CD4-positive, alpha-beta T cell treated with Interleukin-6 for 4 hours (primary cell): Measurements from ENCODE around the gene DLGAP1.

Experiments
- DNase-seq: peaks from one replicate; pipeline ENCODE4 v3.0.0-alpha.2; 2020; ENCODE audit warnings: mixed read lengths

The DLGAP1 gene

DNA sequence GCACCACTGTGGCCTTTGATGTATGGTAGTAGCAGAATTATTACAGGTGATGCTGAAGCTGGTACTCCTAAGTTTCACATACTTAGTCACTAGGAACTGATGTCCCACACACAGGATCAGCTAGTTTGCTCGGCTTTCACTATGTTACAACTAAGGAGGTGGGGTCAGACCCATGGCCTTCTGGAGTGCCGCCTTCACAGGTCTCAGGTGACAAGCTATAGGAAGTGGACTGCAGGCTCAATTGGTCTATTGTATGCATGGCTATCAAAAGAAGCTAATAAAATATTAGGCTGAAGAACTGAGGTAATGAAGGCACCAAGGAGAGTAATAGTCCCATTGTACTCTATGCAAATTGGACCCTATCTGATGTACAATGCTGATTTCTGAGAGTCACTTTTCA, 170.6 kb downstream of the DLGAP1 start:
- DNase-seq = no peak

DNA sequence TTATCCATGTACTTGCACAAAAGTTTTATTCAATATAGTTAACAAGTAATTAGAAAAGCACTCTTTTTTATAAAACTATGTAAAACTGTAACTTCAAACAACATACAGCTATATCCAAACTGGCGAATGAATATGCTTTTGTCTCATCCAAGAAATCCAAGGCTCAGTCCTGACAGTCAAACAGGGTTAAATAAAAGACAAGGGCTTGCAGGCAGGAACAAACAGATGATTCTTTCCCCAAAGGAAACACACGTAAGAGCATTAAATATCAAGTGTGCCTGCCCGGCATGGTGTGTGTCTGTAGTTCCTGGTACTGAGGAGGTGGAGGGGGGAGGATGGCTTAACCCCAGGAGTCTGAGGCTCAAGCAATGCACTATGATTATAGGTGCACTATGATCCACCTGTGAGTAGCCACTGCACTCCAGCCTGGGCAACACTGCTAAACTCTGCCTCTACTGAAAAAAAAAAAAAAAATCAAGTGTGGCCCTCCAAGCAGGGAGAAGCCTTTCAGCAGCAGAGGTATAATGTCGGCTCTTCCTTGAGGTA, 171.3 kb downstream of the DLGAP1 start:
- DNase-seq = no peak

DNA sequence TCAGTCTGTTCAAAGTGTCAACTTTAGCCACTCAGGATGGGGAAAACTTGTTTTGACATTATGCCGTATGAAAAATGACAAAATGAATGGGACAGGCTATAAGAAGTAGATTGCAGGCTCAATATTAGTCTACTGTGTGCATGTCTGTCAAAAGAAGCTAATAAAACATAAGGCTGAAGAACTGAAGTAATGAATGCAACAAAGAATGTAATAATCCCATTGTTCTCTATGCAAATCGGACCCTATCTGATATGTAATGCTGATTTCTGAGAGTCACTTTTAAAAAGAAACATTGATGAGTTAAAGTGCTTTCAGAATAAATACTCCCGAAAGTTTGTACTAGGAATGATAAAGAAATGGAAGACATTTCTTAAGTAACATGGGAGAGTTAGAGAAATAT, 172.2 kb downstream of the DLGAP1 start:
- no peak for DNase-seq

- DNase-seq = no peak
These were observed 178.0 kb downstream of the DLGAP1 start for GRCh38 chr18:4276953-4277585.

- no peak for DNase-seq
These were observed 183.2 kb downstream of the DLGAP1 start for GRCh38 chr18:4271952-4272351.

DNA sequence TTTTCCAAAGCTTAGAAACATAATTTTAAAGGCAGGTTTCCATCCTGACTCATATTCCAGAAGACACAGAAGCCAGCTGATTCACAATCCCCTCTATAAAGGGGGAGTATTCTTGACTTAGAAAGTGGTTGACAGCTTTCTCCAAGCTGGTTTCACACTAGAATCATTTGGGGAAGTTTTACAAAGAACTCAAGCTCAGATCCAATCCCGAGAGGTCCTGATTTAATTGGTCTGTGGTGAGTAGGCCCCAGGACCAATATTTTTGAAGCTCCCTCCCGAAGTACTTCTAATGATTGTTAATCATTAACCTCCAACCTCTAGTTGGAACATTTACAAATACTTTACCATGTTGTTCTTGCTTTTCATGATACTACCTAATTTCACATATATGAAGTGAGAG, 184.1 kb downstream of the DLGAP1 start:
- DNase-seq = no peak

- no peak for DNase-seq
These were observed 185.1 kb downstream of the DLGAP1 start for GRCh38 chr18:4270016-4270415.

DNA sequence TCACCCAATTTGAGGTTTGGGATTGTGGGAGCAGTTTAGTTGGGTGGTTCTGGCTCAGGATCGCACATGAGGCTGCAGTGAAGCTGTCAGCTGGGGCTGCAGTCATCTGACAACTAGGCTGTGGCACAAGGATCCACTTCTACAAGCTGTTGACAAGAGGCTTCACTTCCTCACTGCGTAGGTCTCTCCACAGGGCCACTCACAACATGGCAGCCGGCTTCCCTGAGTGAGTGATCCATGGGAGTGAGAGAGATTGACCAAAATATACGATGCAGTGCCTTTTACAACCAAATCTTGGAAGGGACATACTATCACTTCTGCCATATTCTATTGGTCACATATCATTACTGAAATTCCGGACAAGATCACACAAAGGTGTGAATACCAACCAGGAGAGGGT, 187.5 kb downstream of the DLGAP1 start:
- no peak for DNase-seq

DNA sequence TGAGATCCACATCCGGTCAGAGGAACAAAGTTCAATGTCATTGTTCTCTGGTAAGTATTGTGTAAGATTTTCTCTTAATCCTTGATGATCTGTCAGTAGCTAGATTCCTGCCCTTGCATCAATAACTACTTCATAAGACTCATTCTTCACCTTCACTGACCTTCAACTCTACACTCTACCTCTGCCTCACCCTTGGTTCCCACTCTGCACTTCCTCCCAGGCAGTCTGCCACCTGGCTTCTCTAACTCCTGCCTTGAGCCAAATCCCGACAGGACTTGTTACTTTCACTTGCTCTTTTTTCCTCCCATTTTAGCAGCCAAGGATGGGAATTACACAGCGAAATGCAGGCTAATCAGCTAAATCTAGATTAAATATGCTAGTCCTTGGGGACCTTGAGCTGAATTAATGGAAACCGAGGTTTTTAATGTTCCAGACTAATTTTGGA, 190.7 kb downstream of the DLGAP1 start:
- DNase-seq = no peak

DNA sequence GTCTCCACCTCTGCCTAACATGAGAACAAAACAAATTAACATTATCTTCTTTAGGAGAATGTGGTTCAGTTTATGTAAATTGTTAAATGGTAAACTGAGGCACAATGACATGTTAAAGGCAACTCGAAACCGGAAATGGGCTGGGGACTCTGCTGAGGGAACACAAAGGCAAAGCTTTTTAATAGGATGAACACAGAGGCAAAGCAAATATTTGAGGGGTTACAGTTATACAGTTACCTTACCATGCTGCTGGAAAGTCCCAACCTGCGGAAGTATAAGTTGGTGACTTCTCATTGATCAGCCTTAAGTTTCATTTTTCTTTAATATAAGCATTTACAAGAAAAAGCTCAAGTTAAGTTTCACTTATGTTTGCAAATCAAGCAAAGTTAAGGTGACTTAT, 195.0 kb downstream of the DLGAP1 start:
- DNase-seq = no peak

DNA sequence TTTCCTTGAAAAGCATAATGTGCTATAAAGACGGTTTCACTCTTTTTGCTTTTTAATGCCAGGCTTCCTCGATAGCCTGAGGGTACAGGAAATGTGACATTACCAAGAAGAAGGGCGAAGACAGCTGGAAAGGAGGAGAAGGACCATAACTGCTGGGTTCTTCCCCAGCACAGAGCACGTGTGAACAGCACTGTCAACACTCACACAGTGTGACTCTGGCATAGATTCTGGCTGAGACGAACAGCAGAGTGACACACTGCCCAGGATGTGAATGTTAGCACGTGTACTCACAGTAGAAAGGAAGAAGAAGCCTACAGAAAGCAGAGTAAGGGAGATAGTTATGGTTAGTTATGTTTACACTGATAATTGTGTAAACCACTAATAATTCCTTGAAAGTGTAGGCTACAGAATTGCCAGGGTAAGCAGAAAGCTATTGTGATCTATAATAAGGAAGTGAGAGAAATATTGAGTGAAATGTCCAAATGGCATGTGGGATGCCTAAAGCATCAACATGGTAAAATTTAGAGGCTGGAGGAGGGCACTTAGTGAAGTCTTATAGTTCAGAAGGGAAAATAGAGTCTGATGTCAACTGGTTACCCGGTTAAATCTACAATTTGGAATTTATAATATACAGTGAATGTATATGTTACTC, 198.2 kb downstream of the DLGAP1 start:
- no peak for DNase-seq

DNA sequence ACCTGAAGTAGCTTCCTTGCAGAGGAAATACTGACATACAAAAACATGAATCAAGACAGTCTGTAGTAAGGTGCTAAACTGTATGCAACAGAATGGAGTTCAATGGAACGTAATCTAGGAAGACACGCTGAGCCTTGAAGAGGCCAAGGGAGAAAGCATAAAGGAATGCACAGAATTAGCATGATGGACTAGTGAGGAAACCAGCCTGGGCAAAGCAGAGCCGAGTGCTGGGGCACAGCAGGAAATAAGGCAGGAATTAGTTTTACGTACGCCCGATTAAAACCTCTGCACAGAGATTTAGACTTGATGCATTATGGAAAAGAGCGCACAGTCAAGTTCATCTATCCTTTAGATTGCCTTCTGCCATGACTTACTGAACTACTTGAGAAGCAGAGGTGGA, 200.3 kb downstream of the DLGAP1 start:
- DNase-seq = no peak

- DNase-seq = no peak
These were observed 202.3 kb downstream of the DLGAP1 start for GRCh38 chr18:4252829-4253228.

GRCh38 chr18:4251873-4252272, 203.2 kb downstream of the DLGAP1 start:
- DNase-seq = no peak

DNA sequence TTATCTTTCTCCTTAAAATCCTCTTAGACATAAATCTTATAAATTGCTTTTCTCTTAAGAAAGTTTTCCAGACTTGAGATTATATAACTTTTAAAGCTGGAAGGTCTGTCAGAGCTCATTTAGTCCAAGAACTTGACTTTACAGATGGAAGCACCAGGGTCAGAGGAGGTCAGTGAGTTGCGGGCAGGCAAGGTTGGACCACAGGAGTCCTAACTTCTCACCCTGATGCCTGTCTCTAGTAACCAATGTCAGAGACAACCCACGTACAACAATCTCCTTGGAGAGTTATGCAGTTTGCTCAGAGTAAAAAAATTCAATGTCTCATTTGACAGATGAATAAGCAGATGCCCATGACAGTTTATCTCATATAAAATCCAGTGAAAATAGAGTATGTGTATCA, 203.9 kb downstream of the DLGAP1 start:
- no peak for DNase-seq

DNA sequence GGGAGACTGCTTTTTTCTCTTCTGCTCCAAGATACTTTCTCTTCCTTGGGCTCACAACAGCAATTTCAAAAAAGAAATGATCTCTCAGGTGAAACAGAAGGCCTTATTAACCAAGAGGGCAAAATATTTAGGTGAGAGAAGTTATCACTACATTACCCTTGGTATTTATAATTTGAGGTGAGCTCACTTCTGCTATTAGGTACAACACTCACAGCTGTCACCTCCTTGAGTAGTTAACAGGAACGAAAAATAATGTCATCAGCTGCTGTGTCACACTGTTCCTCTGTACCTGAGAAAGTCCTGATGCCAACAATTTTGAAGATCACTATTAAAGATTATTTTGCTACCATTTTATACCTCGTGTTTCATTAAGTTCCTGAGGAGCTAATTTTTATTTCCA, 205.0 kb downstream of the DLGAP1 start:
- DNase-seq = no peak

DNA sequence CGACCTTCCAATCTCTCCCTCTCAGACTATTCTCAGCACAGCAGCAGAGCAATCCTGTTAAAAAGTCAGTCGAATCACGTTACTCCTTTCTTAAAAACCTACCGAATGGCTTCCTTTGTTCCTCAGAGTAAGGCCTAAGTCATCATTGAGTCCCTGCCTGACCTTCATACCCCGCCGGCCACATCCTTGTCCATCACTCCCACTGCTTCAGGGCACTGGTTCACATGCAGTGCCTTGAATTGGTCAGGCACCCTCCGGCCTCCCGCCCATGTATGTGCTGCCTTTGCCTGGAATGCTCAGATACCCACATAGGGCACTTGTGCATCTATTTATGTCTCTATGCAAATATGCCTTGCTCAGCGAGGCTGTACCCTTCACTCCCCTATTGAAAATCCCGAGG, 206.4 kb downstream of the DLGAP1 start:
- DNase-seq = no peak

DNA sequence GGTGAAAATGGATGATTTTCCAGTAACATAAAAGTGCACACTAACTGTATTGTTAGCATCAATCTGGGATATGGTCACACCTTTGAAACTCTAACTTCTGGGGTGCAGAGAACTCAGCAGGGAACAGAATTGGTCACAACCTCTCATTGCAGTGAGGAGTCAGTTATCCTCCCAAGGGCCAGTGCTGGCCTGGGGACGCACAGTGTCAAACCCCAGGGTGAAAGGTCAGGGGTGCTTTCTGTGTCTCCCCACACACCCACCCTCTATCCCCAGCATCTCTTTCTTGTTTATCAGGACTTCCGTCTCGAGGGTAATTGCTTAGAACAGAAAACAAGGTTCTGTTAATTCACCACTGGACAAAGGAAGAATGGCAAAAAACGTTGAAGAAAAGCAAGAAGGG, 208.7 kb downstream of the DLGAP1 start:
- no peak for DNase-seq

DNA sequence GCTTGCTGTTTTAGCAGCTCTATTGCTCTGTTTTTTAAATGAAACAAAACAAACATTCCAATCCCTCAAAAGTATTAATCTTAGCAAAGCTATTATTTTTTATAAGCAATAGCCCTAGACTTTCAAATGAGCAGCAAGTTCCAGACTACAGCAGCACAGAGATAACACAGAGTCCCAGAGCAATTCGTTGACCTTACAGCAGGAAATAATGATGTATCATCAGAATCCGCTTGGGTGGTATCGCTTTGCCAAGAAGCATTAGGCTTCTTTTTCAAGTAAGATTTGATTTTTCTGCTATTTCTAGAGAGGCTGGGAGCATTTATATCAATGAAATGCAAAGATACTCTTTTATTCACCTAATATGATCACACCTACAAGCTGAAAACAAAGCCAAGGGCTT, 209.7 kb downstream of the DLGAP1 start:
- DNase-seq = no peak

GRCh38 chr18:4242431-4243161, 212.5 kb downstream of the DLGAP1 start:
- no peak for DNase-seq

DNA sequence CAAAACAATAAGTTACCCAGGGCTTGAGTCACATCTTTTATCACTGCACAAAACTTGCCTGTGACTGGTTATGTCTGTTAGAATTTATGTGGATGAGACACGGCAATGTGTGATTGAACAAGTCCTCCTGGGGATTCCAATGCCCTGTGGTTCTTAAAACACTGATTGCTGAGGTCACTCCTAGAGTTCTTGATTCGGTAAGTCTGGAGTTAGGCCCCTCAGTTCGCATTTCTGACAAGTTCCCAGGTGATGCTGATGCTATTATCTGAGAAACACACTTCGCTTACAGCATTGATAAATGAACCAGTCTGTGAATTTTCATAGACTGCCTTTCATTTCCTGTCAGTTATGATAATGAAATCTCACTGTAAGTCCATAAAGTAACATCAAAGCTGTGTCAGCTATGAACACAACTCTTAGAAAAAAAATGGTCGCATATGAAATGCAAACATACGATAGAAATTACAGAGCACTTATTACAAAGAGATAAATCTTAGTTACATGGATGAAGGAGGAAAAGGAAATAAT, 214.0 kb downstream of the DLGAP1 start:
- no peak for DNase-seq

DNA sequence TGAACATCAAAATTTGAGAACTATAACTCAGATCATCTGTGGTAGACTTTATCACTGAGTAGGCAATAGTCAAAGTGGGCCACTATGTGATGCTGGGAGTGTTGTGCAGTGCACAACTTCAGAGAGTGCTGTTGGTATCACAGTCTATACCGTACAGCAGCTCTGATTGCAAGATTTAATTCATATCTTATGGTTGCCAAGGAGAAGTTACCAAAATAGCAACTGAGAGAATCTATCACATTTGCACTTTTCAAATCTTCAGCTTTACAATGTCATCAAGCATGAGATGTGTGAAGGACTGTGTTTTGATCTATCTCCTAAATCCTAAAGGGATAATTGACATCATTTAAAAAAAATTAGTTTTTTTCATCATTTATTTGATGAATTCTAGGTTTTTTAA, 216.1 kb downstream of the DLGAP1 start:
- DNase-seq = no peak

GRCh38 chr18:4237664-4238041, 217.5 kb downstream of the DLGAP1 start:
- no peak for DNase-seq
